ENCODE measurements around the gene HERC6.

DNA sequence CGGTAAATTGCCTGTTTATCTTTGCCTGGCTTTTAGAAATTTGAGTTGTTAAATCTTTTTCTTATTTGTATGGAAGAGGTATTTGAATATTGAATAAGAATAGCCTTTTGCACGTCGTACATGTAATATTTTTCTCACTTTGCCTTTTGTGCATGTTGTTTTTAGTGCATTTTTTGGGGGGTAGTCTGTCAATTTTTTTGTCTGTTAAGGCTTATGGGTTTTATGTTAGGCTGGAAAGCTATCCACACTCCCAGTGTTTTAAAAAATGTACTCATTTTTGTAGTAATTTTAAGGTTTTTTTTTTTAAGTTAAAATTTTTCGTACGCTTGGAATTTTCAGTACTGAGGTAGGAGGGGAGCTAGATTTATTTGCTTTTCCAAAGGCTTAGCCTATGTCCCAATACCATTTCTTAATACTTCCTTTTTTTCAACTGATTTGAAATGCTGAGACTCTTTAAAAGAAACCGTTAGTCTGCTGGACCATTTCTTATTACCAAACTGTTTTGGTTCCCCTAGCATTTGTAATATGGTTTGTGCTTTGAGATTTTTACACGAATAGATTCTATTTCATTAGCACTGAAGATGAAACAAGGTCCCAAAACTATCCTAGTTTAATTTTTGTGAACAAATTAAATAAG lies 79.6 kb downstream of the HERC6 start:
- TF ChIP-seq POLR2A (IDR thresholded peaks at IDR 0.05) (no peak), POLR2AphosphoS5 (IDR thresholded peaks at IDR 0.05; ENCODE audit: insufficient read depth in 1 of 2, low read depth in 1 of 2) (no peak)
- TF ChIP-seq, protein P1, sequence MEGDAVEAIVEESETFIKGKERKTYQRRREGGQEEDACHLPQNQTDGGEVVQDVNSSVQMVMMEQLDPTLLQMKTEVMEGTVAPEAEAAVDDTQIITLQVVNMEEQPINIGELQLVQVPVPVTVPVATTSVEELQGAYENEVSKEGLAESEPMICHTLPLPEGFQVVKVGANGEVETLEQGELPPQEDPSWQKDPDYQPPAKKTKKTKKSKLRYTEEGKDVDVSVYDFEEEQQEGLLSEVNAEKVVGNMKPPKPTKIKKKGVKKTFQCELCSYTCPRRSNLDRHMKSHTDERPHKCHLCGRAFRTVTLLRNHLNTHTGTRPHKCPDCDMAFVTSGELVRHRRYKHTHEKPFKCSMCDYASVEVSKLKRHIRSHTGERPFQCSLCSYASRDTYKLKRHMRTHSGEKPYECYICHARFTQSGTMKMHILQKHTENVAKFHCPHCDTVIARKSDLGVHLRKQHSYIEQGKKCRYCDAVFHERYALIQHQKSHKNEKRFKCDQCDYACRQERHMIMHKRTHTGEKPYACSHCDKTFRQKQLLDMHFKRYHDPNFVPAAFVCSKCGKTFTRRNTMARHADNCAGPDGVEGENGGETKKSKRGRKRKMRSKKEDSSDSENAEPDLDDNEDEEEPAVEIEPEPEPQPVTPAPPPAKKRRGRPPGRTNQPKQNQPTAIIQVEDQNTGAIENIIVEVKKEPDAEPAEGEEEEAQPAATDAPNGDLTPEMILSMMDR (IDR thresholded peaks at IDR 0.05) = no peak
